Tibial artery (tissue), 4 donors: ENCODE data around the gene FAHD2A.
"Not testable (repeated sequence)": the region's sequence is repeated elsewhere in the genome, so short reads cannot be mapped to it uniquely, and the experiment has no call there.

ENCODE experiments used
- DNase-seq, 2 donors: peaks; one replicate each; pipeline ENCODE4 v3.0.0-alpha.2; 2019
- H3K27ac ChIP-seq, 2 donors: fragments of 200-600 bp; sonication (generic) in 1 of 2; 1 replicate in 1 of 2; 2 replicates in 1 of 2; pipeline ENCODE4 v1.5.1; 2018 to 2019; ENCODE audit warnings: mild to moderate bottlenecking in 1 of 2
- H3K27me3 ChIP-seq, 2 donors: fragments of 200-600 bp; sonication (generic) in 1 of 2; one replicate each; pipeline versions ENCODE4 v1.5.1 to v1.6.0; 2016 to 2019
- H3K36me3 ChIP-seq, 3 donors: fragments of 200-600 bp; sonication (generic) in 2 of 3; one replicate each; pipeline ENCODE4 v1.5.1; 2016 to 2019; ENCODE audit warnings: mild to moderate bottlenecking in 2 of 3
- H3K4me1 ChIP-seq, 4 donors: fragments of 200-600 bp; sonication (generic) in 2 of 4; 1 replicate in 3 of 4; 2 replicates in 1 of 4; pipeline ENCODE4 v1.5.1; 2016 to 2019
- H3K4me3 ChIP-seq, 2 donors: fragments of 200-600 bp; sonication (generic) in 1 of 2; 1 replicate in 1 of 2; 2 replicates in 1 of 2; pipeline ENCODE4 v1.5.1; 2018 to 2019; ENCODE audit warnings: mild to moderate bottlenecking in 2 of 2
- H3K9me3 ChIP-seq, 3 donors: fragments of 200-600 bp; sonication (generic) in 1 of 3; one replicate each; pipeline ENCODE4 v1.5.1; 2016 to 2019
- intact Hi-C: fragments of 100-400 bp; cut with DNase I; formaldehyde crosslinking; loops from one replicate; pipeline ENCODE4 v1.15.0; 2023; ENCODE audit warnings: low total_unique reads

The FAHD2A gene

GRCh38 chr2:95463292-95463691 is 60.8 kb downstream of the FAHD2A start:
- H3K27me3 ChIP-seq, H3K27ac ChIP-seq, H3K36me3 ChIP-seq, intact Hi-C loops, DNase-seq, H3K4me1 ChIP-seq, H3K4me3 ChIP-seq, H3K9me3 ChIP-seq: not testable (repeated sequence)
